Head of caudate nucleus (tissue), 42 donors: ENCODE results near the gene MON1A.

Experiments
- DNase-seq, 42 donors: peaks; one replicate each; pipeline versions ENCODE4 v3.0.0 to v3.0.0-alpha.2; 2020 to 2021; ENCODE audit warnings: mixed read lengths in 7 of 42
- intact Hi-C: fragments of 100-400 bp; cut with DNase I; formaldehyde crosslinking; loops from one replicate; pipeline ENCODE4 v1.15.0; 2022

Gene MON1A

GRCh38 chr3:49867871-49868321 is 61.7 kb downstream of the MON1A start:
- no peak for DNase-seq
- intact Hi-C loops = no loop called here

- intact Hi-C loops = no loop called here
- peak in 3 of 42 donors; percentile 40 to 55 (median 49) for DNase-seq
Measured at GRCh38 chr3:49867400-49867799, 62.2 kb downstream of the MON1A start.

DNA sequence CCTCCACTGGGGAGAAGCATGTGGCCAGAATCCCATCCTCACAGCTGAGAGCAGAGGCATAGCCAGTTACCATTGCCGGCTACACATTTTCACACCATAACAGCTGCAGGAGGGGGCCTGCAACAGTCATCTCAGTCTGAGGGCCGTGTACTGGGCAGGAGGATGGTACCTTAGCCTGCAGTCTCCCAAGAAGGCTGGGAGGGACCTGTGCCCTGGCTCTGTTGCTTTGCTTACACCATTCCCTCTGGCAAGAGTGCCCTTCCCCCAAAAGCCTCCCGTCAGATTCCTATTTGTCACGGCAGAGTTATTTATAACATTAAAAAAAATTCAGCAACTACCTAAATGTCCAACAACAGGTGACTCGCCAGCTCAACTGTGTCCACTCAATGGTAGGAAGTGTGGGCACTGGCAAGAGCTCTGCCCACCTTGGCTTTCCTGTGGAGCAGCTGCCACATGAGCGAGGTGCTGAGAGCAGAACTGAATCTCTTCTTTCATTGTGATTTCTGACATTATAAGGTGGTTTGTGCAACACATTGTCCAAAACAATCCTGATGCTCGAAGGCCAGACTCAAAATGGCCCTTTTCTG is 64.3 kb downstream of the MON1A start:
- no peak for DNase-seq
- intact Hi-C loops = no loop called here

DNA sequence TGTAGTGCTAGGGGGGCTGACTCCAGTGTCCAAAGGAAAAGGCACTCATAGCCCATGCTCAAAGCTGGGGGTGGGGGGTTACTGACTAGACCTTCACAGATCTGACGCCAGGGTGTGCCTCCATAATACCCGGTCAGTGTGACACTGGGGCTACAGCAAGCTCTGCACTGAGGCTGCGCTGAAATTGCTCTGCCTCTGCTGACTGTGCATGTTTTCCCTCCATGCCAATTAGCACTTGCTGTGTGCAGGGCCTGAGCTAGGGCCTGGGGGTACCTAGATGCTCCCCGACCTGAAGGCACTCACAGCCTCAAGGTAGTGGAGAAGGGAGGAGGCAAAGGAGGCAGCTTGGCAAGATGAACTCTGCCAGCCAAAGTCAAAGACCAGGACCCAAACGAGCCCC is 65.1 kb downstream of the MON1A start:
- intact Hi-C loops = no loop called here
- no peak for DNase-seq

DNA sequence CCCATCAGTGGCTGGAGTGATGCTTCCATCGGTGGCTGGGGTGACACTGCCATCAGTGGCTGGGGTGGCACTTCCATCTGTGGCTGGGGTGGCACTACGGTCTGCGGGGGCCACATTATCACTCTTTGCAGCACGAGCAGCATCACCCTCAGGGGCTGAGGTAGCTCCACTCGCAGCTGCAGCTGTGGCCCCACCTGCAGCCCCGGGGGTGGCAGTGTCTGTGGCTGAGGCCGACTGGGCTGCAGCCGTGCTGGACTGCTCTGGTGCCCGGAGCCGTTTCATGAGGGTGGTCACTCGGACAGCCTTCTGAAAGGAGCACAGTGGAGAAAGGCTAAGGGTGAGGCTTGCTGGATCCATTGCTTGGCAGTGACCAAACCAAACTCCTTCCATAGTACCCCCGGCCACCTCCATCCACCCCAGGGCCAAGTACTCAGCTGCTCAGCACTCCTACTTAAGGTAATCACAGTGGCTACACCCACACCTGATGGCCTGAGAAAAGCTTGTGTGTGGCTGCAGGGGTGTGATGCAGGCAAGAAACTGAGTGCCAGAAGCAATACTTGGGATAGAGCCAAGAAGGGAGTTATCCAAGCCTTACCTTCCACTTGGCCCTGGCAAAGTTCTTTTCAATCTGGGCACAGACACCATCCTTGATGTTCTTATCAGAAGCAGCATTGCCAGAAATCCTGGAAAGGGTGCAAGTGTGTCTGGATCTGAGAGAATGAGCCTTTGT is 69.9 kb downstream of the MON1A start:
- intact Hi-C loops = no loop called here
- no peak for DNase-seq
